ENCODE results near the gene CFAP107. TPM values are rescaled to one million over a fixed set of nuclear protein-coding genes. Genes with fewer than 3 reads are reported as not detected.

CFAP107 gene, protein sequence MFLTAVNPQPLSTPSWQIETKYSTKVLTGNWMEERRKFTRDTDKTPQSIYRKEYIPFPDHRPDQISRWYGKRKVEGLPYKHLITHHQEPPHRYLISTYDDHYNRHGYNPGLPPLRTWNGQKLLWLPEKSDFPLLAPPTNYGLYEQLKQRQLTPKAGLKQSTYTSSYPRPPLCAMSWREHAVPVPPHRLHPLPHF
- not detected in 2 replicates for total RNA-seq (2014; rRNA removed; shearing (Covaris generic))

GRCh38 chr1:12745992-12746323, at the start of gene CFAP107:
CFAP107 (plus strand) TSS chr1:12746200; CDS start chr1:12746431, 231 bp downstream.

GRCh38 chr1:12715896-12716437, 30.0 kb upstream of the CFAP107 start, which contains the start of gene AADACL3:
AADACL3 (plus strand) TSS chr1:12716110; CDS start chr1:12716177, 67 bp downstream.

DNA sequence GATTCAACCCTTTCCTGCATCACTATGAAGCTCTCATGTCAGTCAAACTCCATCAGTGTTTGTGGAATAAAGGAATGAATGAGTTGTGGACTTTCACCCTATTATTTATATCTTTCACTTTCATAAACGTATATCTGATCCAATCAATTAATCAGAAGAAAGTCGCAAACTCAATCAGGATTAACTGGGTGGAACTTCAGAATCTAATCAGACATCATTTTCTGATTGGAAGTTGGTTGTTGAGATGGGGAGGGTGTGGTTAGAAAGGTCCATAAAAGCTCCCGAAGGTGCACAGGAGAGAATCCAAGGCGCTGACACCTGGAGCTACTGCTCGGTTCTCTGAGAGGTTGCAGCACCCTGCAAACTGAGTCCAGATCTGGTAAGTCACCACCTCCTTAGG, 27.4 kb downstream of the CFAP107 start, which contains the start of gene PRAMEF12:
Gene PRAMEF12, plus strand, starts transcription at position 301 of the 400 bp plus-strand sequence. CDS start 1,130 bp downstream, outside the sequence.

GRCh38 chr1:12791097-12791496, 45.1 kb downstream of the CFAP107 start, which contains the start of gene PRAMEF1:
PRAMEF1 (plus strand) TSS chr1:12791397; CDS start chr1:12793228, 1,831 bp downstream.

Other genes starting within 250 kb of the CFAP107 start
- 143 TPM in 2 replicates for gene DHRS3, start 128.0 kb upstream of the CFAP107 start, total RNA-seq (2014; rRNA removed; shearing (Covaris generic))
- gene AADACL4, start 102.1 kb upstream of the CFAP107 start, total RNA-seq (2014; rRNA removed; shearing (Covaris generic)) = not detected in 2 replicates
- not detected in 2 replicates for gene AADACL3, start 30.1 kb upstream of the CFAP107 start, total RNA-seq (2014; rRNA removed; shearing (Covaris generic))
- gene PRAMEF12, start 27.5 kb downstream of the CFAP107 start, total RNA-seq (2014; rRNA removed; shearing (Covaris generic)) = not detected in 2 replicates
- gene PRAMEF1, start 45.2 kb downstream of the CFAP107 start, total RNA-seq (2014; rRNA removed; shearing (Covaris generic)) = not detected in 2 replicates
- not detected in 2 replicates for gene PRAMEF11, start 85.2 kb downstream of the CFAP107 start, total RNA-seq (2014; rRNA removed; shearing (Covaris generic))
- gene HNRNPCL1, start 102.5 kb downstream of the CFAP107 start, total RNA-seq (2014; rRNA removed; shearing (Covaris generic)) = not detected in 2 replicates
- gene PRAMEF2, start 110.9 kb downstream of the CFAP107 start, total RNA-seq (2014; rRNA removed; shearing (Covaris generic)) = not detected in 2 replicates
- gene PRAMEF4, start 140.0 kb downstream of the CFAP107 start, total RNA-seq (2014; rRNA removed; shearing (Covaris generic)) = 0.11 TPM in 1 of 2 replicates, not detected in the other
- gene PRAMEF10, start 152.1 kb downstream of the CFAP107 start, total RNA-seq (2014; rRNA removed; shearing (Covaris generic)) = not detected in 2 replicates
- not detected in 2 replicates for gene PRAMEF7, start 170.4 kb downstream of the CFAP107 start, total RNA-seq (2014; rRNA removed; shearing (Covaris generic))
- gene PRAMEF6, start 201.4 kb downstream of the CFAP107 start, total RNA-seq (2014; rRNA removed; shearing (Covaris generic)) = not detected in 2 replicates